Gastrocnemius medialis (tissue), 4 donors: ENCODE data around the gene ZC3H7B. TPM values are rescaled to one million over a fixed set of nuclear protein-coding genes. Genes with fewer than 3 reads are reported as not detected.
A peak's percentile ranks its signal among the peaks of the same experiment; 100 is the strongest.

Experiments
- ATAC-seq, 2 donors: fragments of 150-250 bp; one replicate each; pipeline ENCODE4 v1.9.1; 2016
- DNase-seq, 2 donors: peaks; one replicate each; pipeline ENCODE4 v3.0.0-alpha.2; 2019
- H3K27ac ChIP-seq, 4 donors: fragments of 200-600 bp; sonication (generic); 1 replicate in 1 of 4; 2 replicates in 3 of 4; pipeline ENCODE4 v1.5.1; 2016 to 2018; ENCODE audit warnings: mild to moderate bottlenecking in 2 of 4, moderate library complexity in 1 of 4
- H3K27me3 ChIP-seq, 3 donors: fragments of 200-600 bp; sonication (generic) in 2 of 3; 1 replicate in 1 of 3; 2 replicates in 2 of 3; pipeline versions ENCODE4 v1.5.1 to v1.6.0; 2016 to 2019; ENCODE audit warnings: mild to moderate bottlenecking in 1 of 3, moderate library complexity in 1 of 3
- H3K36me3 ChIP-seq, 2 donors: fragments of 200-600 bp; sonication (generic) in 1 of 2; one replicate each; pipeline ENCODE4 v1.5.1; 2017 to 2018
- H3K4me1 ChIP-seq, 2 donors: fragments of 200-600 bp; sonication (generic) in 1 of 2; one replicate each; pipeline ENCODE4 v1.5.1; 2016 to 2017; ENCODE audit warnings: mild to moderate bottlenecking in 2 of 2
- H3K4me3 ChIP-seq, 4 donors: fragments of 200-600 bp; sonication (generic) in 3 of 4; 1 replicate in 1 of 4; 2 replicates in 3 of 4; pipeline ENCODE4 v1.5.1; 2016 to 2019; ENCODE audit warnings: mild to moderate bottlenecking in 2 of 4
- H3K9me3 ChIP-seq, 3 donors: fragments of 200-600 bp; sonication (generic) in 2 of 3; 1 replicate in 1 of 3; 2 replicates in 2 of 3; pipeline ENCODE4 v1.5.1; 2016 to 2019
- CTCF ChIP-seq, 5 experiments: fragments of 450-650 bp in 3 of 5; fragments of 200-600 bp in 2 of 5; sonication (generic) in 2 of 5; IDR thresholded peaks in 4 of 5; conservative IDR thresholded peaks in 1 of 5; 1 replicate in 4 of 5; 2 replicates in 1 of 5; pipeline ENCODE4 v1.5.1; 2016 to 2019; ENCODE audit warnings: antibody characterized with exemption in 5 of 5, mild to moderate bottlenecking in 3 of 5, moderate library complexity in 3 of 5
- POLR2A ChIP-seq, 2 donors: fragments of 450-650 bp; IDR thresholded peaks; one replicate each; pipeline ENCODE4 v1.6.1; 2017; ENCODE audit warnings: antibody characterized with exemption in 2 of 2, mild to moderate bottlenecking in 2 of 2, moderate library complexity in 2 of 2
- in situ Hi-C, 4 donors: fragments of 200-750 bp; cut with MboI; loops; one replicate each; pipeline versions ENCODE4 v1.15.0 to v1.8.0; 2017; ENCODE audit warnings: low sequenced_read_pairs in 4 of 4
- intact Hi-C: fragments of 100-400 bp; cut with DNase I; formaldehyde crosslinking; loops from one replicate; pipeline ENCODE4 v1.15.1; 2023; ENCODE audit warnings: low total_unique reads
- total RNA-seq, 4 donors: library from RNA; depleted of rRNA; stranded (reverse); fragments of >200 nt; gene quantifications; one replicate each; pipeline versions ENCODE4 v1.1.0 to v1.2.3, GENCODE V29; 2016

The ZC3H7B gene
- total RNA-seq, 4 donors from 2014 or later = 17.0 to 22.6 (median 20.5) TPM

- intact Hi-C loops (loop anchor here (5.0 kb wide), 3 partner anchors 38 to 343 kb away; partner anchors contain the start of gene ZC3H7B), in situ Hi-C loops (no loop called here)
- no peaks in the 10 kb centered on the region for H3K9me3 ChIP-seq
- H3K36me3 ChIP-seq = no peaks in the 10 kb centered on the region
- TF ChIP-seq CTCF (IDR thresholded peaks at IDR 0.05 in 4 of 5, conservative IDR thresholded peaks at IDR 0.05 in 1 of 5) (no peak), POLR2A (IDR thresholded peaks at IDR 0.05) (no peak)
- ATAC-seq (no peak), DNase-seq (no peak)
- peaks cover 26 to 36% of the 10 kb centered on the region in 2 donors for H3K4me1 ChIP-seq
- no peak overlapping the region for H3K27ac ChIP-seq
- H3K4me3 ChIP-seq = no peak overlapping the region
- no peaks in the 10 kb centered on the region for H3K27me3 ChIP-seq
These were observed 63.6 kb downstream of the ZC3H7B start for GRCh38 chr22:41364955-41365354.

- TF ChIP-seq CTCF (IDR thresholded peaks at IDR 0.05 in 4 of 5, conservative IDR thresholded peaks at IDR 0.05 in 1 of 5) = no peak
- H3K4me3 ChIP-seq = no peak overlapping the region
- H3K36me3 ChIP-seq = no peaks in the 10 kb centered on the region
- intact Hi-C loops = loop anchor here (5.0 kb wide), 3 partner anchors 38 to 343 kb away; partner anchors contain the start of gene ZC3H7B
- peaks cover 26 to 35% of the 10 kb centered on the region in 2 donors for H3K4me1 ChIP-seq
- H3K27ac ChIP-seq = no peak overlapping the region
- no peak for DNase-seq
- H3K27me3 ChIP-seq = no peaks in the 10 kb centered on the region
- ATAC-seq = no peak
- no peaks in the 10 kb centered on the region for H3K9me3 ChIP-seq
- in situ Hi-C loops = no loop called here
These were observed 64.1 kb downstream of the ZC3H7B start for GRCh38 chr22:41365425-41365824.

- in situ Hi-C loops = no loop called here
- Histone ChIP-seq H3K9me3 (no peaks in the 10 kb centered on the region), H3K4me1 (peaks cover 26 to 39% of the 10 kb centered on the region in 2 donors), H3K36me3 (no peaks in the 10 kb centered on the region), H3K27ac (peak overlapping the region; percentile 76 to 86 (median 82)), H3K27me3 (no peaks in the 10 kb centered on the region), H3K4me3 (peak overlapping the region; percentile 7 to 51 (median 44))
- DNase-seq (no peak), ATAC-seq (no peak)
- intact Hi-C loops = loop anchor here (5.0 kb wide), 3 partner anchors 39 to 344 kb away; partner anchors contain the start of gene ZC3H7B
- TF ChIP-seq CTCF (IDR thresholded peaks at IDR 0.05 in 4 of 5, conservative IDR thresholded peaks at IDR 0.05 in 1 of 5) = no peak
- no peak for TF ChIP-seq POLR2A (IDR thresholded peaks at IDR 0.05)
These were observed 65.2 kb downstream of the ZC3H7B start for GRCh38 chr22:41366323-41367029.

GRCh38 chr22:41367039-41367679, 65.8 kb downstream of the ZC3H7B start:
- TF ChIP-seq POLR2A (IDR thresholded peaks at IDR 0.05) (peak; percentile 13 to 30), CTCF (IDR thresholded peaks at IDR 0.05 in 4 of 5, conservative IDR thresholded peaks at IDR 0.05 in 1 of 5) (peak in 1 of 5 experiments; percentile 44)
- intact Hi-C loops = loop anchor here (5.0 kb wide), 3 partner anchors 40 to 345 kb away; partner anchors contain the start of gene ZC3H7B
- no peaks in the 10 kb centered on the region for H3K36me3 ChIP-seq
- DNase-seq (peak; percentile 90 to 97), ATAC-seq (peak; percentile 79 to 84)
- H3K4me1 ChIP-seq = peaks cover 26 to 44% of the 10 kb centered on the region in 2 donors
- in situ Hi-C loops = no loop called here
- H3K27me3 ChIP-seq = no peaks in the 10 kb centered on the region
- peak overlapping the region; percentile 76 to 86 (median 82) for H3K27ac ChIP-seq
- H3K4me3 ChIP-seq = peak overlapping the region; percentile 37 to 51 (median 44)
- H3K9me3 ChIP-seq = no peaks in the 10 kb centered on the region
